ENCODE measurements around the gene KCNQ1.

DNA sequence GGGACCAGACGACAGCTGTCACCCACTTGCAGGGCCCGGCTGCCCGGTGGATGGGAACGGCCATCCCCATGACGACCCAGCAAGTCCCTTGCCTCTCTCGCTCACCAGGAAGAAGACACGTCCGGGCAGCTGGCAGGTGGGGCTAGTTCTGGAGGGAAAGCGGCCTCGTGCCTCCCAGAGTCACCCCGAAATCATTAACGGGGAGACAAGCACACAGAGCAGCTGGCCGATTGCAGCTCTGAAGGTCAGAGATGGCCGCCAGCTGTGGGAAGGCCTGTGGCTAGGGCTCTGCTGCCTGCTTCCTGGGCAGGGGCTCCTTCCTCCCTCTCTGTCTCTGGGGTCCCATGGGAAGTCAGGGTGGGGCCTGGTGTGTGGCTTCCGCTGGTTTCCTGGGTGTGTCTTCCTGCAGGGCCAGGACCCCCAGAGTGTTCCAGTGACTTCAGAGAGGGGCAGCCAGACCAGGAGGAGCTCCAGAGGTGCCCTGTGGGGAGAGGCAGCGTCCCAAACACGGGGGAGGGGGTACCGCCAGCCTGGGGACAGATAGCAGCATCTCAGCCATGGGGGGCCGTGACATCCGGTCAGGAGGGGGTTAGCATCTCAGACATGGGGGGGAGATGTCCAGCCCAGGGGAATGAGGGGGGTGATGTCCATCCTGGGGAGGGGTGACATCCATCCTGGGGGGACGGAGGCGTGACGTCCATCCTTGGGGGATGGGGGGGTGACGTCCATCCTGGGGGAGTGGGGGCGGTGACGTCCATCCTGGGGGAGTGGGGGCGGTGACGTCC is 114.9 kb downstream of the KCNQ1 start:
- TF ChIP-seq POLR2AphosphoS5 (IDR thresholded peaks at IDR 0.05) (no peak), EP300 (IDR thresholded peaks at IDR 0.05) (no peak), POLR2A (IDR thresholded peaks at IDR 0.05) (no peak)
- TF ChIP-seq, protein P1, sequence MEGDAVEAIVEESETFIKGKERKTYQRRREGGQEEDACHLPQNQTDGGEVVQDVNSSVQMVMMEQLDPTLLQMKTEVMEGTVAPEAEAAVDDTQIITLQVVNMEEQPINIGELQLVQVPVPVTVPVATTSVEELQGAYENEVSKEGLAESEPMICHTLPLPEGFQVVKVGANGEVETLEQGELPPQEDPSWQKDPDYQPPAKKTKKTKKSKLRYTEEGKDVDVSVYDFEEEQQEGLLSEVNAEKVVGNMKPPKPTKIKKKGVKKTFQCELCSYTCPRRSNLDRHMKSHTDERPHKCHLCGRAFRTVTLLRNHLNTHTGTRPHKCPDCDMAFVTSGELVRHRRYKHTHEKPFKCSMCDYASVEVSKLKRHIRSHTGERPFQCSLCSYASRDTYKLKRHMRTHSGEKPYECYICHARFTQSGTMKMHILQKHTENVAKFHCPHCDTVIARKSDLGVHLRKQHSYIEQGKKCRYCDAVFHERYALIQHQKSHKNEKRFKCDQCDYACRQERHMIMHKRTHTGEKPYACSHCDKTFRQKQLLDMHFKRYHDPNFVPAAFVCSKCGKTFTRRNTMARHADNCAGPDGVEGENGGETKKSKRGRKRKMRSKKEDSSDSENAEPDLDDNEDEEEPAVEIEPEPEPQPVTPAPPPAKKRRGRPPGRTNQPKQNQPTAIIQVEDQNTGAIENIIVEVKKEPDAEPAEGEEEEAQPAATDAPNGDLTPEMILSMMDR (IDR thresholded peaks at IDR 0.05): no peak
